B cell (primary cell): ENCODE data around the gene MRPS21.

Experiments used
- CTCF ChIP-seq: fragments of 200-600 bp; IDR thresholded peaks from one replicate; pipeline ENCODE4 v1.8.0; 2022; ENCODE audit warnings: antibody characterized with exemption, mild to moderate bottlenecking
- EZH2 ChIP-seq: IDR thresholded peaks from 2 replicates; pipeline ENCODE4 v1.6.1; 2012; ENCODE audit warnings: borderline replicate concordance, low read depth, mild to moderate bottlenecking, moderate library complexity, low read length; ENCODE audit not compliant: insufficient read depth, poor library complexity, severe bottlenecking

GRCh38 chr1:150256554-150257341 lies 36.9 kb upstream of the MRPS21 start:
- no peak for TF ChIP-seq EZH2
- no peak for TF ChIP-seq CTCF
